Measurements from ENCODE around the gene KDSR.

Gene KDSR

DNA sequence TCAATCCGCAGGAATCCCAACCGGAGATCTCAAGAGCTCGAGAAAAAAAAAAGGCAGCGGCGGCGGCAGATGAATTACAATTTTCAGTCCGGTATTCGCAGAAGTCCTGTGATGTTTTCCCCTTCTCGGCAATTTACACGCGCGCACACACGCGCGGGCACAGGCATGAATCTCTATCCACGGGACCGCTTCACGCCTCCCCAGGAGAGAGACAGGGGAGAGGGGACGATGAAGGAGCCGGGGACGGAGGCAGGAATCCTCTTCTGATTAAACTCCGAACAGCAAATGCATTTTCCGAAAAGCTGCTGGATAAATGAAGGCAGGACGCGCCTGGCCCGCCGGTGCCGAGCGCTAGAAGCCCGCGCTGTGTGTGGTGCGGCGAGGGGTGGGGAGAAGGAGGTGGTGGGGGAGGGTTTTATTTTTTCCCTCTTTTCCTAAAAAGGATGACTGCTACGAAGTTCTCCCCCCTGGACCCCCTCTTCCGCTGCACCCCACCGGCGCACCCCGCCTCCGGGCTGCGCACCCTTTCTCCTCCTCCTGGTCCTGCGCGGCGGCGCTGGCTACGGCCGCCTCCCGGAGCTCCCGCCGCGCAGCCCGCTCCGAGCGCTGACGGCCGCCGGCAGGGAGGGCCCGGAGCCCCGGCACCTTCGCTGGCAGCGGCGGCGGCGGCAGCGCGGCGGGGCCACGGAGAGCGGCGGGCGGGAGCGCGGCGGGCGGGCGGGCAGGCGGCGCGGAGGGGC is 47.5 kb downstream of the KDSR start, which contains the start of gene BCL2:
TSS of gene BCL2 (minus strand) at position 387 of the 740 bp plus-strand sequence.
- peak; percentile 67 for DNase-seq

DNA sequence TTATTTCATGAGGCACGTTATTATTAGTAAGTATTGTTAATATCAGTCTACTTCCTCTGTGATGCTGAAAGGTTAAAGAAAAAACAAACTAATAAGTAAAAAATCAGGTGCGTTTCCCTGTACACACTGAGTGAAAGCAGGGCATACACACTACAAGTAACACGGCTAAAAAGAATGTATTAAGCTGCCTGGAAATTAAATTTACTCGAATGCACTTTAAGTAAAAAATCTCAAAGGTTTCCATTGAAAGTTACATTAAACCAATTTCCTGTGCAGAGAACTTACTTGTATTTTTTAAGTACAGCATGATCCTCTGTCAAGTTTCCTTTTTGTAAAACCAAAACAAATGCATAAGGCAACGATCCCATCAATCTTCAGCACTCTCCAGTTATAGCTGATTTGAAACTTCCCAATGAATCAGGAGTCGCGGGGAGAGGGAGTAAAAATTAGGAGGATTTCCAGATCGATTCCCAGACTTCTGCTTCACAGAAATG is 48.1 kb downstream of the KDSR start:
- peak; percentile 57 for DNase-seq

DNA sequence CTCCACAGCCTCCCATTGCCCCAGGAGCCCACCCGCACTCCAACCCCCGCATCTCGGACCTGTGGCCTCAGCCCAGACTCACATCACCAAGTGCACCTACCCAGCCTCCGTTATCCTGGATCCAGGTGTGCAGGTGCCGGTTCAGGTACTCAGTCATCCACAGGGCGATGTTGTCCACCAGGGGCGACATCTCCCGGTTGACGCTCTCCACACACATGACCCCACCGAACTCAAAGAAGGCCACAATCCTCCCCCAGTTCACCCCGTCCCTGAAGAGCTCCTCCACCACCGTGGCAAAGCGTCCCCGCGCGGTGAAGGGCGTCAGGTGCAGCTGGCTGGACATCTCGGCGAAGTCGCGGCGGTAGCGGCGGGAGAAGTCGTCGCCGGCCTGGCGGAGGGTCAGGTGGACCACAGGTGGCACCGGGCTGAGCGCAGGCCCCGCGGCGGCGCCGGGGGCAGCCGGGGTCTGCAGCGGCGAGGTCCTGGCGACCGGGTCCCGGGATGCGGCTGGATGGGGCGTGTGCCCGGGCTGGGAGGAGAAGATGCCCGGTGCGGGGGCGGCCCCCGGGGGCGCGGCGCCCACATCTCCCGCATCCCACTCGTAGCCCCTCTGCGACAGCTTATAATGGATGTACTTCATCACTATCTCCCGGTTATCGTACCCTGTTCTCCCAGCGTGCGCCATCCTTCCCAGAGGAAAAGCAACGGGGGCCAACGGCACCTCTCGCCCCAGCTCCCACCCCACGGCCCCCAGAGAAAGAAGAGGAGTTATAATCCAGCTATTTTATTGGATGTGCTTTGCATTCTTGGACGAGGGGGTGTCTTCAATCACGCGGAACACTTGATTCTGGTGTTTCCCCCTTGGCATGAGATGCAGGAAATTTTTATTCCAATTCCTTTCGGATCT is 48.8 kb downstream of the KDSR start:
- DNase-seq, result peak; percentile 93

DNA sequence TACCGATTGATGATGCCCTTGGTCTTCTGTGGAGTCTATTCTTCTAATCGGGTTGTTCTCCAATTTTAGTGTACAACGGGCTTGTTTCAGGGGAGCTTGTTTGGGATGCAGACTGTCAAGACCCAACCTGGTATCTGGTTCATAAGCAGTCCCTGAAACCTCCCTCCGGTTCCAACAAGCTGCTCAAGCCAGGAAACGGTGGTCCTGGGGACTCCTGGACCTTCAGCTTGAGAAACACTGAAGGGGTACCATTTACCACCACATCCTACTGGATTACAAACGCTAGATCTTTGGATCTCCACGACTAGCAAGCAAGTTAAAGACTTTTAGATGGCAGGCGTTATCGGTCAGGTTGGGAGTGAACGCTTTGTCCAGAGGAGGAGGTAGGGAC is 49.5 kb downstream of the KDSR start:
- DNase-seq, result peak; percentile 60

DNA sequence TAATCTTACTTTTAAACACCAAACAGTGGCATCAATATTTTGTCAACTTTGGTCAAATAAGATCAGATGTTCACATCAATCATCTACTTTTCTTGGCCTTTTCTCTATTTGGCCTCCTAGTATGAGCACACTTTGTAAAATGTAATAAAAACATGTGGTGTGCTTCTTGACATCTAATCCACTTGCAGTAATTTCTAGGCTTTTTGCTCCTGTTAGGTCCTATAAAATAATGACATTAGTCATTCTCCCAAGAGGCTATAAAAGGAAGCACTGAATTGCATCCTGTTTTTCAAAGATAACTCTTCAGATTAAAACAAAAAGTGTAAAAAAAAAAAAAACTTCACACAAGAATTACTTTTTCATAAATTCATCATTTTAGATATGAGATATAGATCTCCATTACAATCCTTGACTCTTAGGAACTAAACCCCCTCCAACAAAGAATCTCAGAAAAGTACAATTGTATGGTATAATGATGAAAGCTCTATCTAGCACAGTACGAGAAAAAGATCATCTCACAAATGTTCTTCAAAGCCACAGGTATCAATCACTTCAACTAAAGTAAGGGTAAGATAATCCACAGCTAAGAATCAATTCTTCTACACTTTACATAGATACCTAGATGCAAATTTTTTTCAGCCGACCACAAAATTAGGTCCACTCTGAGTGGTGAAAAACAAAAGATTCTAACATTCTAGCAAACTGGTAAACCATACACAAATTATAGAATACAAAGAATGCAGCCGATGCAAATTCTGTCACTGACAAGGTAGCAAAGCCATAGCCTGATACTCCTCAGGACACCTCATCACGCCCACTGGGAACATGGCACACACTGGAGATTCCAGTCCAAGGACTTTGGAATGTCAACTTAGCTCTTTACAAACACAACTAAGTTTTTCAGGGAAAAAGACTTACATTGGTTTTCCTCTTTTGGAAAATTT is 50.1 kb downstream of the KDSR start:
- DNase-seq, result no peak

DNA sequence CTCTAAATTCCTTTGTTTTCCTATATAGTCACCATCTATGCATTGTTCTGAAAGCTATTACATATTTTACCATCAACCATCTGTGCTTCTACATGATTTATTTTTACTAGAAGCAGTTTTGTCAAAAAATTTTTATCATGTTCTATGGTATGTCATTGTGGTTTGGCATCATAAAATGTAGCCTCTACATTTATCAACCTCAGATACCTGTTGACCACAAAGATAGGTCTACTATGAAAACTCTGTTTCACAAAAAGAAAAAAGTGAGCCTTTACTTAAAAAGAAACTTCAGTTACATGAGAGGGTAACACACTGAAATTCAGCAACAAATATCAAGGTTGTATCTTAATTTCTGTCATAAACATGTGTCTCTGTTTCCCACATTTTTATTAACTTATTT is 51.1 kb downstream of the KDSR start:
- DNase-seq, result no peak

DNA sequence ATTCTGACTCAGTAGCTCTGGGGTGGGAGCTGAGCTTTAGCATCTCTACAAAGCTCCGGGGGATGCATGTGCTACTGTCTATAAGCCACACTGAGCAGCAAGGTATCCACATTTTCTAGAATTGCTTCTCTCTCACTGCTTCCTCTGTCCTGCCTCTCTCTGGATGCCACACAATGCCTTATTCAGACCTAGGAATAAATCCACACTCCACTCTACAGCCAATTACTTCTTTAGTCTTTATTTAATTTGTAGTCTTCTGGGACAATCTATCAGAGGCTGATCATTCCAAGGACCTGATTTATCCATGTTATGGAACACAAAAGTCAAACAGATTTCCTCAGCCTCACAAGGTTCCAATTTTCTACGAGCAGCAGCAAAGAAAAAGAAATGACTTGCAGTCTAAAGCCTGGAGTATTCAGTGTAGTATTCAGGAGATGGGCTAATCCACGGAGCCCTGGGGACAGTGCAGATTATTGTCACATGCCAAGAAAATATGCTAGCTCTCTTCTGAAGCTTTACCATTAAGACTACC is 51.8 kb downstream of the KDSR start:
- DNase-seq, result no peak

DNA sequence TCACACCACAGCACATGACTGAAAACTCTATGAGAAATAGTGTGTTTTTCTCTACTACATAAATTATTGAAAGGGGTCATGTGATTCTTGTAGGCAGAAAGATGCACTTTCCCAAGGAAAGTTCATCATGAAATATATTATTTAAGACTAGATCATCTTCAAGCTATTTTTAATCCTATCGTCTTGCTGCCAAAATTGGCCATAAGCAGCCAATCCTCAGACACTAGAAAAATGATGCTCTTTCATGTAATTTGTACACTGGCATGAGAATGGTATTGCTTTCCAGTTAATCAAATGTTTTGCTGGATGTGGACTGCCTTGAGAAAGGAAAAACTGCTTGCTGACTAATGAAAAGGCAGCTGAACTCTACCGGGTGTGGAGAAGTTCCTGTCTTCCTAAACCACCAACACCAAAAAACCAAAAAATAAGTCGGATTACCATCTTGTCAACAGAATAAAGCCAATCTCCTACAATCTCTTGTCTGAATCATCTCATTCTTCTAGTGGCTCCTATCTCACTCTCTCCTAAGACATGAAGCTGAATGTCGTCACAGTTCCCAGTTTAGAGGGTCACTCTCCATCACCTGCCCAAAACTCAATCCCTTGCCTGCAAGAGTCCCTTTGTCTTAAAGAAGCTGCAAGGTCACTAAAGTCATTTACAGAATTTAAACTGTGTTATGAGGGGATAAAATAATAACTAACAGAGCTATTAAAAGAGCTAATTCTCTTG is 52.8 kb downstream of the KDSR start:
- no peak for DNase-seq

DNA sequence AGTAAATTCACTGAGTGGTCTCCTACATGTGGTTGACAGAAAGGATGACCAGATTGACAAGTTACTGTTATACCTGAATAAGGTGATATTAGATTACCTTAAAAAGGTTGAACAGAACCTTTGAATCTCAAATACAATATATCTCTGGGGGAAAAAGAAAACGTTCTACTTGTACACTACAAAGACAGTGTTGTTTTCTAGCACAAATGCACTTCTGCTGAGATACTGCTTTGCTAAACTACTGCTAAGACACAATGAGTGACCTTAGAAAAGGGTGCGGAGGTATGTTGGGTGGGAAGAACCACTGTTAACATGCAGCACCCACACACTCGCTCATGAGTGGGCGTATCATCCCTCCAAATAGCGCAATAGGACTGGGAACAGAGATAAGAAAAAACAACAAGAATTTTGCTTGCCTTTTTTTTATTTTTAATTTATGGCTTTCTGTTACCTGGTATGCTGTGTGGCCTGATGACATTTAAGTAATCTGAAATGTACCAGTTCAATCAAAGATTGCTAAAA is 53.5 kb downstream of the KDSR start:
- DNase-seq, result no peak

DNA sequence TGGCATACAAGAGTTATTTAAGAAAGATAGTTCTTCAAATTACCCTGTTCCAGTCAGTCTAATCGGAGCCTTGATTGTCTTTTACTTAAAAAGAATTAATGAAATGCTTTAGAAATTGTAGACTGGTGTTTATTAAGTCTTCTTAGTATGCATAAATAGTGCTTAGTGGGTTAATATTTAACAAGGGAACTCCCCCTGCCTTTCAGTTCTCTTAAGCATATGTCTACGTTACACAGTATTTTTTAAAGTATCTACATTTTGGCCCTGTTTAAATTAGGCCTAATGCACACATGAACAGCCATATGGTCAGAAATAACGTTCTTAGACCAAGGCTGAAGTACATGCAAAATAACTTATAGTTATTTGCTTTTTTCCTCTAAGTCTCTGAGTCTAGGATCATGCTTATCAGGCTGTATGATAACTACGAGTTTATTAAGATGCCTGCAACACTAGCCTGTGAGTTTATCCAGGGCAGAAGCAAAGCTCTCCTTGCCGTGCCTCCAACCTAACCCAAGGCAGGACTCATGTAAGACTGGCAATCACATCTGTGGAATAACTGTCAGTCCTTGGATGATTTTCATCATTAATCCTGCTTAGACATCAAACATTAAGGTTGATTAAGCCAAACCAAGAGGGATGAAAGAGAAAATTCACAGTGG is 54.1 kb downstream of the KDSR start:
- DNase-seq, result no peak

DNA sequence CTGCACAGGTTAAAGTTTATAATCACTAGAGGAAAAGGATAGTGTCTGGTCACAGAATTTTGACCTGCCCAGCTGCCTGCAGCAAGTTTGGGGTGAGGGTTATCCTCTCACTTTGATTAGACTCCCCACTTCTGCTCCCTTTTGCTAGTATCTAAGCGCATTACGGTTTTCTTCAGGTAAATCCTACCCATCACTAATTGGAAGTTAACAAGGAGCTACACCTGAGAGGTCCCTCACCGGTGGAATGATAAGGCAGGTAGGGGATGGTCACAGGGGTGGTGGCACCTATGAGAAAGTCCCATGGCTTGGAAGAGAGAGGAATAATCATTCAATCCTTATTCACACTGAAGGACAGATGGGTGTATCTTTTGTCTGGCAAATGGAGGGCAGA is 55.0 kb downstream of the KDSR start:
- no peak for DNase-seq

DNA sequence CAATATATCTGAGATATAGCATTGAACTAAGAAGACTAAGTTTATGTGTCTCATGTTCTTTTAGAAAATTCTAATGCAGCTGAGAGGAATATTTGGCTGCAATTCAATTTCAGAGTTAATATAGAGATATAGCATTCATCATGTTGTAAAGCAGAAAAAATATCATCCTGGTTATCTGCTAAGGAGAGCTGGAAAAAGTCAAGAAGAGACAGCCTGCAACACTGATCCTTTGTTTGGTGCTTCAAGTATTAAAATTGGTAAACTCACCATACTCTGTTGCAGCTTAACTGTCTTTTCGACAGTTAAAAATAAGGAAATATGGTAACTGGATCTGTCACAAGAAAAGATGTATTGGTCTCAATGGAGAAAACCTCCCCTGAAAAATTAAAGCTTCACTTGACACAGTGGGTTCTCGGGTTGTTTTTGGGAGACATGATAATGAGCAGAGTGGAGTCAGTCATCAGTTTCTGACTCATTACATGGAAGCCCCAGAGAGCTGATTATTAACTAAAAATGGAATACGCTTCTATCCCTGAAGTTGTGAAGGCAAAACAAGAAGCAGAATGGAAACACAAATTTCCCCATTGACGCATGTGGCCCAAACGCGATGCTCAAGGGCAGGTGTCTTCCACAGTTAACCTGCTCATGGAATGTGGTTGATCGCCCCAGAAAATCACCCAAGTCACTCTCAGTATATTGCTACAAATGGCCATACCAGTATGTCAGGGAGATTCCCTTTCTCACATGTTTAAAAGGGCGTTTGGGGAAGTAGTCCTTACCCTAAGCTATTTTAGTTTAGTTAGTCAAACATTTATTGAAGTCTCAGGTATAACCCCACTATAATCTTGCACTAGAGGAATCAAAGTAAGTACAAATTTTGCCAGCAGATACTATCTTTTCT is 55.6 kb downstream of the KDSR start:
- DNase-seq, result no peak

DNA sequence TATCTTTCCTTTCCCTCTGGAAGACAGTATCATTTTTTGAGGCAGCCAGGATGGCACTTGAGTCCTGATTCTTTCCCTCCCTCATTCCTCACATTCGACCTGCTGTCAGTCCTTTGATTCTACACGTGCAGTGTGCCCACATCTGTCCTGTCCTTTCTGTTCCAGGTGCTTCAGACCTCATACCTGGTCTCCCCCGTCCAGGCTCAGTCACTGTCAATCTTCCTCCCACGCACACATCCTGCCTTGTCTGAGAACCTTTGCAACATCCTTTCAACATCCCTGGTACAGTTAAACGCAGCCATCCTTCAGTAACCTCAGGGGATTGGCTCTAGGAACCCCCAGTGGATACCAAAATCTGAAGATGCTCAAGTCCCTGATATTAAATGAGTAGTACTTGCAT is 57.6 kb downstream of the KDSR start:
- DNase-seq, result no peak

DNA sequence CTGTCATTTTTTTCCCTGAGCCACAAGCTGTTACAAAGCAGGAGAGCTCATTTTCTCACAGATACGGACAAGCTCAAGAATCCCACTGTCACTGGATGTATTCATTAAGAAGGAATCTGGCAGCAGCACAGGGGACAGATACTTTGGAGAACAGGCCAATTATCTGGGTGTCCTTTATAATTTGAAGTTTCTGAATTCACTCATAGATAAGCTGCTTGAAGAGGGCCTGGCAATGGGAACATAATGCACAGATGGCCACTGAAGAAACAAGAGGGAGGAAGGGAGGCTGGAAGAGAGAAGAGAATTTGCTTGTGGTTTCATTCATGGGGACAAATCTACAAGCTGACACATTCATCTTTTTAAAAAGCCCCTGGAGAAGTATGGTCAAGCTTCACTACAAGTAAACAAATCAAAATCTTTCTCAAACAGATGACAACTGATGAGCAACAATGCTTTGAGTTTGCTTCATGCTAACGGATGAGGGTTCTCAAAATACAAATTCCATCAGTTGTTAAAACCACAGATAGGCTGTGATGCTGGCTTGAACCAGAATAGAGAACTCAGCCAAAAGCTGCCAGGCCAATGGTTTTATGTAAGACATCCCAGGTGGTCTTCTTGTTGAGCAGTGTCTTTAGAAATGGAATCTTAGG is 59.3 kb downstream of the KDSR start:
- no peak for DNase-seq

DNA sequence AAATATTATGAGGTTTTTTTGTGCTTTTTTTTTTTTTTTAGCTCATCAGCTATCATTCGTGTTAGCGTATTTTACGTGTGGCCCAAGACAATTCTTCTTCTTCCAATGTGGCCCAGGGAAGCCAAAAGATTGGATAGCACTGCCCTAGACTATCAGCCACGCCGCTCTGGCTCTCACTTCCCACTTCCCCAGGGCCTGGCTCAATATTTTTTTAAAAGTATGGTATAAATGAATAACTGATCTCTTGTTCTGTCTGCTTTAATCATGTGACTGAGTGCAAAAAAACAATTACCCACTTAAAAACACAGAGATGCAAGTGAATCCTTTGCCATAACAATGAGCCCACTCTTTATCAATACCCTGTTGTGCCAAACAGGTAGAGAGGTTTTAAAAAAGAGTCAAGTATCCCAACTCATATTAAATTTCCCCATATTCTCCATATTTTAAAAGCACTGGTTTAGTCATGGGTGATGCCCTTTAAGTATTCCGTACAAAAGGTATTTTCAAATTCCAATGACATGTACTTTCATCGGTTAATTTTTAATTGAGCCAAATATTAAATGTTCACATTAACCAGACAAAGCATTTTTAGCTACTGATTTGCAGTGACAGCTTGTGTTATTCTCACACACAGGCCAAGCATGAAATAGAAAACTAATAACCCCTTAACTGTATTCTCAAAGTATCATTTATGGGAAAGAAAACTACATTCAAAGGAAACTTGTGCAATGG is 60.0 kb downstream of the KDSR start:
- no peak for DNase-seq

DNA sequence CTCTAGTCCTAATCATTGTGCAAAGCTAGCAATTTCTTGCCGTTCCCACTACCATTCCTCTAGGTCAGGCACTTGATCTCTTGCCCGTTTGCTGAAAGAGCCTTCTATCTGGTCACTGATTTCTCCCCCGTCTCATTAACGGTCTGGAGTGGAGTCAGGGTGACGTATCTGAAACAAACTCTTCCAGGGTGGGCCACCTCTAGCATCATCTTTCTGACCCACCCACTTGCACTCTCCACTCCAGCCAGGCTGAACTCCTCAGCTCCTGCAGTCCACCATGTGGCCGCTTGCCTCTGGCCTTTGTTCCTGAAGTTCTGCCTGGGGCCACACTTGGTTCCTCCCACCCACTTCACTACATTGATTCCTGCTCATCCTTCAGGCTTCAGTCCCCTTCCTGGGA is 60.8 kb downstream of the KDSR start:
- no peak for DNase-seq

DNA sequence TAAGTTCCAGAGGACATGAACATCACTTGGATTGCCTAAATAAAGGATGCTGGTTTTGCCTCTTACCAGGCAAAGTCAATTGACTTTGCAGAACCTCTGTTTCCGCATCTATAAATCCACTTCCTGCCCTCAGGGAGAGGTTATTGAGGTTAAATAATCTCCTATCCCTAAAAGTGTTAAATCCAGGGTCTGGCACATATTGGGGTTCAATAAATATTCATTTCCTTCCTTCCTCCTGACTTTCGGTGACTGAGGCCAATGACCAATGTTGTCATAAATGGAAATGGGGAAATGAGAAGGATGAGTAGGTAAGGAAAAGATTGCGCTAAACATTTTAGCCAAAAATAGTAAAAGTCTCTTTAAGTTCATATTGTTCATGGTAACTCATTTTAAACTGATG is 63.5 kb downstream of the KDSR start:
- no peak for DNase-seq

DNA sequence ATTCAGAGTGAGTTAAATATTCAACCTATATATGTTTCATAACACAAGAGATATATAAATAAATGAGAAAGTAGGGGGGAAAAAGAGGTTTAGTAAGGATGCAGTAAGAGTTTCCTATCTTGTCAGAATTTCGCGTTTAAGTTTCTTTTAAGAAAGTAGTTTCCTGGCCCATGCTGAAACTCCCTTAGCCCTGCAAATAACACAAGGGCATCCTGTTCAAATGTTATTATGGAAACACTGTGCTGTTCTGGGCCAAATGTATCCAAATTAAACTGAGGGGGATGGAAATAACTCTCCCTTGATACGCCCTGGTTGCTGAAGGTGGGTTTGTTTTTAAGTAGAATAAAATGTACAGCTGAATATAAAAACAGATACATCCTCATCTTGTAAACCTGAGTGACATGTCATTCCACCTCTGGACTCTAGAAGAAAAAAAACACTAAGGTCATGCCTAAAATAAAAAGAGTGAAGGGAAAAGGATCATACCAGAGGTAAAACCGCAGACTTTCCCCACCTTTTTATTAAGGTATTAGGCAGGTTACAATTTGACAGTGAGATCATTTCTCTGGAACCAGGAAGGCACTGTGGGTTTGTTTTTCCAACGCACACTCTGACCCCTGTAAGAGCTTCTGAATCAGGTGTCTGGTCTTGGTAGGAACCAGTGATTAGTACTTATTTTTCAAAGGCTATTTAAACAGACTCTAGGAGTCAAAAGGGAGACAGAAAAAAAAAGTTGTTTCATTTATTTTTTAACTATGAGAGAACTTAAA is 64.2 kb downstream of the KDSR start:
- no peak for DNase-seq

Data from NCI-H510A treated with DMSO at 0.1 percent for 48 hours (cell line).